Kidney capillary endothelial cell (primary cell): ENCODE data around the gene NKD1.

ENCODE experiments used
- DNase-seq: peaks from one replicate; pipeline ENCODE4 v3.0.0-alpha.2; 2018; ENCODE audit warnings: low spot score

Gene NKD1

DNA sequence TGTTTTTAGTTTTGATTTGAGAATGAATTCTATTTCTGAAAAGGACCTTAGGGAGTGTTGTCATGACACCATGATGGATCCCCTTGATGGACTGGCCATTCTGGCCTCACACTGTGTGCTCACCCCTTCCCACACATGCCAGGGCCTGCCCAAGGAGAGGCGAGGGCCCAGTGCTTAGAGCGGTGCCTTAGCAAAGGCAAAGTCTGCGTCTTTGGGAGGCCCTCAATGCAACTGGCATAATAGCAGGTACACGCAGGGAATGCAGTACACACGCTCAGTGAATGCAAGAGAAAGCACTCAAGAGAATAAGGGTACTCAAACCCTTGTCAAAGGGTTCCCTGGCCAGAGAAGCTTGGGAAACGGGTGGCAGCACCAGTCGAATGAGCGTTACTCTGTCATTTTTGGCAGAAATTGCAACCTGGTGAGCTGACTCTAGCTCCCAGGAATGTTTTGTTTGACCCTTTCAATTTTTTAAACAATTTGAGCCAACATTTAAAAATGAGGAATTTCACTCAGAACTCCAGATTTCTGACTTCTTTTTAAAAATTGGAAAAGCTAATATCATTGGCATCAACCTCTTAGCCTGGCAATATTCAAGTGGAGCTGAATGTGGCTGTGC is 32.1 kb downstream of the NKD1 start:
- no peak for DNase-seq

DNA sequence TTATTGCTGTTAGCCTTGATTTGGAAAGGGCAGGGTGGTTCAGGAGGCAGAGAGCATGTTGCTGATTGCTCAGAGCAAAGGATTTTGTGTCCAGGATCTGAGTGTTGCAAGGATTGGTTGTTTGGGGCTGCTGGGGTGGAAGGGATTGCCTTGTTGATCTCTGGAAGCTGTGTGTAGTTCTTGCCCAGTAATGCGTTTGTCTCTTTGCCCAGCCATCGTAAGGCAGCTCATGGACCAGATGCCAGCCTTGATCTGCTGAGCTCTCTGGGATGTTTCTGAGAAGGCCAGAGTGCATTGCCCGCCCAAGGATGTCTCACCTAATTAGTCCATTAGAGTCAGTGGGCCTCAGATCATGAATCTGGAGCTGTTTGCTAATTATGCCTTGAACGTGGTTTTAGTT is 33.6 kb downstream of the NKD1 start:
- no peak for DNase-seq

DNA sequence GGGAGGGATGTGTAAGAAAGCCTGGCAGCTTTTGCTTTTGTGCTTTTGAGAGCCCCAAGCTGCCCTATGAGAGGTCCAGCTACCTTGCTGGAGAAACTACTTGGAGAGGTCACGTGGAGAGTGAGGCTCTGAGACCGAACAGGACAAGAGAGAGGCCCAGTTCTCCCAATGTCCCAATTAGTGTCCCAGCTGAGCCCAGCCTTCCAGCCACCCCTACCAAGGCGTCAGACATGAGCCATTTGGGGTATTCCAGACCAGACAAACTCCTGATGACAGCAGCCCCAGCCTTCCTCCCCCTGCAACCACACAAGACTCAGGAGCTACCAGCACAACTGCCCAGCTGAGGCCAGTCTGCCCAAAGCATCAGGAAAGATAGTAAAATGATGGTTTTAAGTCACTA is 35.0 kb downstream of the NKD1 start:
- no peak for DNase-seq

DNA sequence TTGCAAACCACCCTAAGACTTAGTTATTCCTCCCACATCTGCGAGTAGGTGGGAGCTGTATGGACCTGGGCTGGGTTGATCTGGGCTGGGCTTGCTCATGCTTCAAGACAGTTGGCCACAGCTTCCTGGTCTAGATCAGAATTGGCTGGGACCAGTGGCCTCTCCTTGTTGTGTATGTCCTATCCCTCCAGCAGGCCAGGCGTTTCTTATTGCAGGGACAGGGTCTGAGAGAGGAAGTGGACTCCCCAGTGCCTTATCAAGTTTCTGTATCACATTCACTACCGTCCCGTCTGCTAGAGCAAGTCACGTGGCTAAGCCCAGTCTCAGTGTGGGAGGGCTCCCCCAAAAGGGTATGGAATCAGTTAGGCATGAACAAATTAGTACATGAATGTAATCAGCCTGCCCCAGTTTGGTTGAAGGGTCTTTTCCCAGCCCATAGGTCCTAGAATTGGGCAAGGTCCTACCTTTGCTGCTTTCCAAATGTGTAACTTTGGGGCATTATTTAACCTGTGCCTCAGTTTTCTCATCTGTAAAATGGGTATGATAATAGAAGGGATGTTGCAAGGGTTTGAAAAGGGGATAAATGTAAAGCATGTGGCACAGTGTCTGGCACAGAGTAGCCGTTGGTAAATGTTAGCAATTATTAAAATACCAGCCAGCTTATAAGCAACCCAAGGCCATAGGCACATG is 36.0 kb downstream of the NKD1 start:
- DNase-seq: no peak

DNA sequence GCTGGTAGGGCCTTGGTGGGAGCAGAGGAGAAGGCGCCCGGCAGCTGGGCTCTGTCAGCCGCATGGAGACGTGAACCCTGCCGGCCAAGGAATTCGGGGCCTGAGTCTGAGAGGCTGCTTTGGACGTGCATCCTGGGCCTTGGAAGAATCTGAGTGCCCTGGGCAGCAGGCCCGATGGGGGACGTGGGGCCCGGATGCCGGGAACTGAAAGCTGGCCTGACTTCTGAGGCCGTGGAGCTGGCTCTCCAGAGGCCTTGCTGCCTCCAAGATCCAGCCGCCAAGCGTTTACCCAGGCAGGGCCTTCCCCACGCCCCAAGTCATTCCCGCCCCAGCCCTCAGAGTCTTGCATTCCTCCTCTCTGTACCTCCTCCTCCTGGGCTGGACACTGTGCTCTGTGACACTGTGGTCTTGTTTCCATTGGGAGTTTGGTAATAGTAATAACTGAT is 37.2 kb downstream of the NKD1 start:
- no peak for DNase-seq

DNA sequence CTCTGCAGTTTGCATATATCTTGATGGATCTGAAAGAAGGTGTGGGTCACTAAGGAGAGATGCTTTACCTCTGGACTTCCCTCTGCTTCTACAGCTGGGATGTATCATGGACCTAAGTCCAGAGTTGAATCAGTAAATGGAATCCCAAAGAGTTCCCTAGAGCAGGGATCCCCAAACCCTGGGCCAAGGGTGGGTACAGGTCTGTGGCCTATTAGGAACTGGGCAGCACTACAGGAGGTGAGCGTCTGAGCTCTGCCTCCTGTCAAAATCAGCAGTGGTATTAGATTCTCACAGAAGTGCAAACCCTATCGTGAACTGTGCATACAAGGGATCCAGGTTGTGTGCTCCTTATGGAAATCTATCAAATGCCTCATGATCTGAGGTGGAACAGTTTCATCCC is 39.3 kb downstream of the NKD1 start:
- no peak for DNase-seq

DNA sequence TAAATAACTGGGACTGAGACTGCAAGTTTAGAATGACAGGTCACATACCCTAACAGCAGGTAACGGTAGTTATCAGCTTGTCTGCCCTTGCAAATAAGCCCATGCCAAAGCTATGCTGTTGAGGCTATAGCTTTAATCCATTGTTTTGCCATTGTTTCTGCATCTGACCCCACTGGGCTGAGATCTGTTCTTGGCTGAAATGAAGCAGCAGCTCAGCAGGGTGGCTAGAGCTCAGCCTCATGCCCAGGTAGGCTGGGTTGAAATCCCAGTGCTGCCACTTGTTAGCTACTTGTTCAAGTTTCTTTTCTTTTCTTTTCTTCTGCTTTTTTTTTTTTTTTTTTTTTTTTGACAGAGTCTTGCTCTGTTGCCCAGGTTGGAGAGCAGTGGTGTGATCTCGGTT is 40.1 kb downstream of the NKD1 start:
- no peak for DNase-seq

DNA sequence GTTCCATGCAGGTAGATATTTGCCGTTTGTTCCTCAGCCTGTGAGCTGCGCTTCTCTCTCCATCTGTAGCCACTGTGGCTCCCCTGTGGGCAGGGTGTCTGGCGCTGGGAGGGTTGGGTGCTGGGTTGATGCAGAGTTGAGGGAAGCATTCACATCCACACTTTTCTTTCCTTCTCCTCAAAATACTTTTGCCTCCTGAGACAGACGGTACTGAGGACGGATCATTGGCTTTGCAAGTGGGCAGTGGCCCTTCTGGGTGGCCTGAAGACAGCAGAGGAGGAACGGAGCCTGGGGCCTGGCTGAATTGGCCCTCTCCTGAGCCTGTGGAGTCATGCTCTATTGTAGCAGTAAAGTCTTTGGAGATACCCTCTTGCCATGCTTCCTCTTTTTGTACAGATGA is 43.0 kb downstream of the NKD1 start:
- DNase-seq: no peak

DNA sequence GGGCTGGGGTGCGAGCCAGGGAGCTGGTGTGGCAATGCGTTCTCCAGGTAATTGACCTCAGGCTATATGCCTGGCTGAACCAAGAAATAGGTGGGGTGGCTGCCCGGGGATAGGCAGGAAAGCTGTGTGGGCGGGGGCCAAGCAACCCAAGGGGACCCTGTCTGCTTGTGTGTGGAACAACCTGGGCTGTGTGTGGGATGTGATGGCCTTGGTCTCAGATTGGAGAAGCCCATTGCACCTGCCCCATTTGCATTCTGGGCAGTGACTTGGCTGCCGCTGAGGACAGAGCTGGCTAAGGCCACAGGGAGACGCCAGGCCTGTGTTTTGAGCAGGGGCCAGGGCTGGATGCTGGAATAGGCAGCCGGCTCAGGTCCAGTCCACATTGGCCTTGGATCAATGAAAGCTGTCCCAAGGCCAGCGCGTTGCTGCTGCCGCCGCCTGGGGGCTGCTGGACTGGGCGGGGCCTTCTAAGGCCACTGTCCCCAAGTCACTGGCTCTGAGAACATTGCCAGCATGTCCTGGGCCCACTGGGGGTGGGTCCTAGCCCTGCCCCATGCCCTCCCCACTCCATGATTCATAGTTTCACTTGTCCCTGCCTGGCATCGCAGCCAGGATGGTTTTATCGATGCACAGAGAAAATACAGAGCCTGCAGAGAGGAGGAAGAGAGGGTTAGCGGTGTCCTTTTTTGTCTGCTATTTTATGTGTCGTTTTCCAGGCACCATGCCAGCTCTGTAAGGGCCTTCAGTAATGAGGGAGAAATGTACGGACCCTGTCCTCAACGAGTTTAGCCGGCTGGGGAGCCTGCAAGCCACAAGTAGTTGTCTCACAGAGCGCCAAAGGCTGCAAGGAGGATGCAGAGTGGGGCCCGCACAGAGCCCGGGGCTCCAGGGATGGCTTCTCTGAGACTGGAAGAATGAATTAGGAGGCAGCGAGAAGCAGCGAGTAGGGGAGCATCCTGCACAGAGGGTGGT is 43.9 kb downstream of the NKD1 start:
- no peak for DNase-seq

DNA sequence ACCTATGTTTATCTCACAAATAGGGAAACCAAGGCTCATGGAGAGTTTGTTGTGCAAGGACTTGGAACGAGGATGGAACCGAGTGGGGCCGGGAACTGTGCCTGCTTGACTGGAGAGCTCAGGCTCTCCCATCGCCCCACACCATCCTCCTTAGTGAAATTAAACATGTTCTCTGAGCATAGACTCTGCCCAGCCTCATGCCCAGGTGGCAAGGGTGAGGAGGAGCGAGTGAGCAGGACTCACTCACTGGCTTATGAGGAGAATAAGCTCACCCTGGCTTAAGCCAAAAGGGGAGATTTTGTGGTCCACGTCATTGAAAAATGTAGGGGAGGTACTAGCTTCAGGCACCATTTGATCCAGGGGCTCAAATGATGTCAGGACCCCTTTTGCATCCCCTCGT is 44.8 kb downstream of the NKD1 start:
- DNase-seq: no peak

DNA sequence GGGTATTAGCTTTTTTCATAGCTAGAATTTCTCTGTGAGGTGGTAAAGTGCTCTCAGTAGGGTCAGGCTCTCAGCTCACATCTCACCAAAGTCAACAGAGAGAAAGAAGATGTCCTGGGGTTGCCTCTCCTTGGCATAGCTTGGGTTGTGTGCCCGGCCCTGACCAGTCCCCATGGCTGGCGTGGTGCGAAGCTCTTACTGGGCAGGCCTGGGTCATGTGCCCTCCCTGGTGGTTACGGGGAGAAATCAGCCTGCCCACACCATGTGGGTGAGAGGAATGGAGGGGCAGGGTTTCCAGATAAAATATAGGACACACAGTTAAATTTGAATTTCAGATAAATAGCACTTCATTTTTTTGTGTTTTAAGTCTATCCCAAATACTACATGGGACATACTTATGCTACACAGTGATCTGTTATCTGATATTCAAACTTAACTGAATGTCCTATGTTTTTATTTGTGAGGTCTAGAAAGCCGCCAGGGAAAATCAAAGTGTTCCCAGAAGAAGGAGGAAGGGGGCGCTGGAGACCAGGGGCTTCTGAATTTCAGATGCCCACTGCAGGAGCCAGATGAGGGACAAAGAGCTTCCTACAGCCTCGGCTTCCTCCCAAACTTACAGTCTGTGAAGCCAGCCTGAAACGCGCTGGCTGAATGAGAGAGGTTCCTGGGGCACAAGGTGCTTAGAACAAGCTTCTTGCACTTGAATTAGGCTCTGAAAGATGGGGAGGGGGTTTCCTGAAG is 45.4 kb downstream of the NKD1 start:
- peak; percentile 16 for DNase-seq

DNA sequence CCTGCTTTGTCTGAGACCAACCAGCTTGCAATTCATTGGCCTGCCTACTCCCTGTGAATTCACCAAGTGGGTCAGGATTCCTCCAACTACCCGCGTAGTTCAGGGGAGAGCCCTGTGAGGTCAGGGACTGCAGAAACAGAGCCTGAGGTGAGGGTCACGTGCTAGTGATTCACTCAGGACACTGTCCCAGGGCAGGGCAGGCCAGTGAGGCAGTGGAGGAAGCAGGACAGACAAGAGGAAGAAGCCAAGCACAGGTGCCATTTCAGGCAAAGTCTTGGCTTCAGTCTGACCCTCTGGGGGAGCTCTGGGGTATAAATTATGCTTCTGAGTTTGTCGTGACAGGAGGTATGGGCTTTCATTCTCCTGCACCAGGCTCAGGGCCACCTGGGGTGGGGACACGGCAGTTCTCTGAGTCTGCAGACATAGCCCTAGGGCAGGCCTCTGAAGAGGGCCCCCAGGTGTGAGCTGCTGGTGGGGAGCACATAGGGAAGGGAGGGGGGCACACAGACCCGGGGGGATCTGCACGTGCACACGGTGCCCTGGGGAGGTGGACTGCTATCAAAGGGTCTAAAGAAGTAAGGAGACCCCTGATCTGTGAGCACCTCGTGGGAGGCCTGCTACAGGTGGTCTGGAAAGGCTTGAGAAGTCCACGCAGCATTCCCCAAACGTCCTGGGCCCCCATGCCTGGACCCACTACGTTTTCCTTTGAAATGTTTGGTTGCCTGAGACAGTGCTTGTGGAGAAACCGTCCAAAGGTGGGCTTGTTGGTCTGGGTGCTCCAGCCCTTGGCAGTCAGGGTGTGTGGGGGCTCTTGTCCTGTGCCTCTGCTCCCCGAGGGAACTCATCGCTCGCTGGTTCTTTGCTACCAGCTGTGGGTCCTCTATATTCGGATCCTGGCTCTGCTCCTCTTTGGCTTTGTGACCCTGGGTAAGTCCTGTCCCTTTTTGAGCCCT is 46.4 kb downstream of the NKD1 start:
- DNase-seq: no peak

DNA sequence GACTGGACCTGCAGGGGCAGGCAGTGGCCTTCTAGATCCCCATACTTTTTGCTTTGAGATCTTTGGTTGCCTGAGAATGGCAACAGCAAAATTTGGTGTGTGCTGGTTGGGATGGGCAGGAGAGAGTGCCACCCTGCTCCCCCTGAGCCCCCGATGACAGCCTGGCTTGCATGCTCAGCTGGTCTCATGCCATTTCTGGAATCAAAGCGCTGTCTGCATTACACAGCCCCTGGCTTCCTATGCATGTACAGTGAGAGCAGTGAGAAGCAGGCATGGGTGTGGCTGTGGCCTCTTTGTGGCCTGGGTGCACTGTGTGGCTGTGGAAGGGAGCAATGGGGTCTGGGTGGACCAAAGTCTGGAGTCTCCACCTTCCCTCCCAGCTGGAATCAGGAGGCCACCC is 47.7 kb downstream of the NKD1 start:
- DNase-seq: no peak

DNA sequence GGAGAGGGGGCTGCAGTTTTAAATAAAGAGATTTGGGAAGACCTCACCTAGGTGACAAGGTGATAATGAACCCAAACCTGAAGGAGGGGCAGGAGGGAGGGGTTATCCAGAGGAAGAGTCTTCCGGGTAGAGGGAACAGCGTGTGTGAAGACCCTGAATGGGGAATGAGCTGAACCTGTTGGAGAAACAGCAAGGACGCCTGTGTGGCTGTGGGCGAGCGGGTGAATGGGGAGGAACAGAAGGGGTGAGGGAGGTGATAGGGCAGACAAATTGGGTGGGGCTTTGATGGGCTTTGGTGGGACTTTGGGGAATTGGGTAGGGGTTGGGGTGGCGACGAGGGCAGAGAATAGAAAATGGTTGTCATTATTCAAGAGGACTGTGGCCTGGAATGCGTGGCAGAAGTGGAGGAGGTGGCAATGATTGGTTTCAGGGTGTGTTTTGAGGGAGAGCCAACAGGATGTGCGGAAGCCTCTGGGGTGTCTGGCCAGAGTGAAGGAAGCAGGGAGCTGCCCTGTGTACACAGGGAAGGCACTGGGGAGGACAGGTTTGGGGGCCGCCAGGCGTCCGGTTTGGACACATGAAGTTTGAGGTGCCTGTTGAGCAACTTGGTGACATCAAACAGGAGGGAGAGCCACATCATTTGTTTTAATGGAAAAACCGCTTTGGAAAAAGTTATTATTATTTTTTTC is 48.7 kb downstream of the NKD1 start:
- DNase-seq: no peak

DNA sequence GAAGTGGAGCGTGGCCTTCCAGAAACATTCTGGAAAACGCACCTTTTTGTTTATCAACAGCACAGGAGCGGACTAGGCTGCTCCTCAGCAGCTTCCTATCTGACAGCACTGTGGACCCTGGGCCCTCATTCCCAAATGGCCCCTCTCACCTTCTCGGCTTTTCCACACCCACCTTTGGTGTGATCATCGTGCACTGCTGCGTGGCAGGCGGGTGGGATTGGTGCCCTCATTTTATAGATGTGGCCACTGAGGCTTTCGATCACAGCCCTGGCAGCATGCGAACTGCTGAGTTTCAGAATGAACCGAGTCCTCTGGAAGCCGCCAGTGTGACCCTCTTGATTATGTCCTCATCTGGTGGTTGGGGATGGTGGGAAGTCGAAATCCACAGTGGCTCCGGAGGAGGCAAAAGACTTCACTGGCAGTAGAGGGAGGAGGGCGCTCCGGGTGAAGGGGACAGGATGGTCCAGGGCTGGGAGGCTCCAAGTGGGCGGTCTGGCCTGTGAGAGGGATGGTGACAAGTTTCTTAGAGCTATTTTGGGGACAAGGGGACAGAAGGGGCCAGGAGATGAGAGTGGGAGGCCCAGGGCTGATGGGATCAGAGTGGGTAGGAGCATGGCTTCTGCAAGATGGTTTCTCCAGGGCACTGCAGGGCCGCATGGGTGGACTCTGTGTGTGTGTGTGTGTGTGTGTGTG is 49.5 kb downstream of the NKD1 start:
- no peak for DNase-seq

DNA sequence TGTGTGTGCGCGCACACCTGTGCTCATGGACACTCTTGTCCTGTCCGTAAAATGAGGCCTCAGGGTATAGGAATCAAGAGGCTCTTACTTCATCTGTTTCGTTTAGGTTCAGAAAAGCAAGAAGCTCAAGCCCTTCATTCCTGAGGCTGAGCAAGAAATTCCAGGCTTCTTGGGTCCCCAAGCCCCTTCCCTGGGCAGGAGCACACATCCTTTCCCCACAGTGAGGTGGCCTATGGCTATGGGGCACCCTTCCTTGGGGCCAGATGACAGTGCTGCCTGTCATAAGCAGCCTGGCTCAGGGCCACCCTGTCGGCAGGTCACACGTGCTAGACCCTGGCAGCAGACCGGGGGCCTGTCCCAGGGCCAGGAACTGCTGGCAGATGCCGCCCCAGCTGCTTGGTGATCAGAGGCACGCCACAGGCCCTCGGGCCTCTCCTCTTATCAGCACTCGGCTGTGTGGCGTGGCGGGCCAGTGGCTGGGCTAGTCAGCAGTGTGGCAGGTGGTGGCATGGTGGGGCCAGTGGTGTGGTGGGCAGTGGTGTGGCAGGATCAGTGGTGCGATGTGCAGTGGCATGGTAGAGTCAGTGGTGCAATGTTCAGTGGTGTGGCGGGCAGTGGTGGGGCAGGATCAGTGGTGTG is 50.2 kb downstream of the NKD1 start:
- DNase-seq: no peak

DNA sequence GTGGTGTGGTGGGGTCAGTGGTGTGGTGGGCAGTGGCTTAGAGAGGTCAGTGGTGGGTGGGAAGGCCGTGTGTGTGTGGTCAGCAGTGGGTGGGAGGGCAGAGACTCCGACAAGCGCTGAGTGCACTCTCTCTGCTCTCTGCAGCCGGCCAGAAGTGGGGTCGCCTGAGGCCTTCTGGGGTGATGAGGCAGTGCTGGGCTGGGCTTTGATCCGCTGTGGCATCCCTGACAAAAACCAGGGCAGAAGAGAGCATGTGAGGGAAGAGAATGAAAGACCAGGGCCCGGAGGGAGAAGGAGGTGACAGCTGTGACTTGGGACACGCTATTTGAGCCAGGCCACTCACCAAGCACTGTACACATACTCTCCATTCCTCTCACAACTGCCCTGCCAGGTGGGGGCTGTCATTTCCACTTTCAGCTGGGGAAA is 50.8 kb downstream of the NKD1 start:
- no peak for DNase-seq

DNA sequence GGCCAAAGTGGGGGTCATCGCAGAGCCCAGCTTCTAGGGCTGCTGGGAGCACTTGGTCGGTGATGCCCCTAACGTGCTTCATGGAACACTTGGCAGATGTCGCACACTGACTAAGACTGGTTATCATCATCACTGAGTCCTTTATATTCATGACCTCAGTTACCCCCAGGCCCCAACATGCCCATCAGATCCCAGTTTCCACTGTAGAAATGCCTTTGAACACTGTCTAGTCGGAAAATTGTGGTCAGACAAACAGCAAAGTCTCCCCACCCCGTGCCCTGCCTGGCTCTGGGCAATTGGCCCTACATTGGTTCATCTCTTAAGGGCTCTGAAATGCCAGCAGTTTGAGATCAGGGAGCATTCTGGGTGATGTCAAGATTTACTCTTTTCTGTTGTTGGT is 51.3 kb downstream of the NKD1 start:
- no peak for DNase-seq

DNA sequence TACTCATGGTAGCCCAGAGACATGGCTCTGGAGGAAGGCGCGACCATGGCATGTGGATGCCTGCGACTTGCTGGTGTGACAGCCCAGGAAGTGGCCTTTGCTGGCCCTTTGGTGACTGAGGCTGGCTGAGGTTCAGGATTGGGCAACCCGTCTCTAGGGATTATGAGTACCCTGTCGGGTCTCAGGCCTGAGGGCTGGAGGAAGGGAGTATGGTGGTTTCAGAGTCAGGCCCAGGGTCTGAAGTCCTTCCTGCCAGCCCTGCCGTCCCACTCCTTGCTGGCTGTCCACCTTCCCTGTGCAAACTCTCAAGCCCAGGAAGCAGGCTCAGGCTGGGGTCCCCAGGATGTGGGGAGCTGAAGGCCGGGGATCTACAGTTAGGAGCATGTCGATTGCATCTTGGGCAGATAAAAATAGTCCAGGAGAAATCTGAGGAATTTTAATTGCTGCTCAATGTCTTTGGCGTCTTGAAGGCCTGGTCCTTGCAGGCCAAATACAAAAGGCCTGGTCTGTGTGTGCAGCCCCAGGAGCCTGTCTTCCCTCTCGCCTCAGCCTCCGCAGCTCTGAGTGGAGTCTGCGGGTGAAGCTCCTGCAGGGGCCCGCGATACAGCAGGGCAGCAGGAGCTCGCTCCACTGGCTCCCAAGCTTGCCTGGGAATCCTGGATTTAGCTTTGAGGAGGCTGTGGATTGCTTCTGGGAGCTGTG is 52.5 kb downstream of the NKD1 start:
- DNase-seq: no peak
